IPS-NIHi7 (cell line): Measurements from ENCODE around the gene ONECUT2.

Experiments used
- DNase-seq: peaks from one replicate; pipeline ENCODE4 v3.0.0; 2012; ENCODE audit warnings: mixed read lengths; ENCODE audit errors: extremely low spot score

The ONECUT2 gene

DNA sequence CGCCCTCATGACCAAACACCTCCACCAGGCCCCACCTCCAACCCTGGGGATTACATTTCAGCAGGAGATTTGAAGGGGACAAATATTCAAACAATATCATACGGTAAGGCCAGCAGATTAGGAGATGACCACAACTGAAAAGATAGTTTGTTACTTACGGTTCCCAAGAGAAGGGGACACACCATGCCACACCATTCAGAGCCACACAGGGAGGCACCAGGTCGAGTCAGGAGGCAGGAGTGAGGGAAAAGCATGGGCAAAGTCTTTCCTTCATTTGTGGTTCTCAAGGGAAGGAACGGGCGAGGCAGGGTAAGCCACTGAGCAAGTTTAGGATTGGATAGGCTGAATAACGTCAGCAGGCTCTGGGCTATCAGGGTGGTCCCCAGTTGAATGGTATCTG is 94.0 kb downstream of the ONECUT2 start:
- no peak for DNase-seq

DNA sequence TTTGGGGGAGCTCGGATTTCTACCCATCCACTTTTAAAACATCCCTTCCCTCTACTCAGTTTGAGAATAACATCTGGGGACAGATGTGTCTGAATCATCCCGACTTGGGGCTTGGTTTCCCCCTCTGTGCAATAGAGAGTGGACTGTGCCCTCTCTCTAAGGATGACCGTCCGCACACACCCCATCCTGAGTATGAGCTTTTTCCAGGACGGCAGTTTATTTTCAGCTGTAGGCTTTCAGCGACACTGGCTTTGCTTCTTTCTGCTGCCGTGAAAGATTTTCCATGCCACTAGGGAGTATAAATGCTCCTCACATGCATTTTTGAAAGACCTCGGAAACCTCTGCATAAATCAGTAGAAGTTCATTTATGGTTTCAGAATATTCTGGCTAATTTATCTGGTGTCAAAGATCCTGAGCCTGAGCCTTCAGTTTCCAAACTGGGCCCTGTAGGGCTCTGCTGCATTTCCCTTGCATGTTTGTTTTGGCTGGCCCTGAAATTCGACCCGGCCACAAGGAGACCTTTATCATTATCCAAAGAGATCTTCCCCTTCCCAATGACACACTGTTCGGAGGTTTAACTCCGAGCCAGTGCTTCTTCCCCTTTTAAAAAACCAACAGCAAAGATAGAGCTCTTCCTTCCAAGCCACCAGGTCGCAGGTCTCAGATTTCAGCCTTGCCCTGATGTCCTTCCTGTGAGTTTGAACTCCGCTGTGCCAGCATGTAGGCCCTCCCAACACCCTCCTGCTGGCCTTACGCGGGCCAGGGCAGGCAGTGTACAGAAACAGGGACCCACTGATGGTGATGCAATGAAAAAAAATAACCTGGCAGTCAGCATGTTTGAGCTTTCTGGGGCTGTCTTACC is 98.1 kb downstream of the ONECUT2 start:
- peak; percentile 62 for DNase-seq

DNA sequence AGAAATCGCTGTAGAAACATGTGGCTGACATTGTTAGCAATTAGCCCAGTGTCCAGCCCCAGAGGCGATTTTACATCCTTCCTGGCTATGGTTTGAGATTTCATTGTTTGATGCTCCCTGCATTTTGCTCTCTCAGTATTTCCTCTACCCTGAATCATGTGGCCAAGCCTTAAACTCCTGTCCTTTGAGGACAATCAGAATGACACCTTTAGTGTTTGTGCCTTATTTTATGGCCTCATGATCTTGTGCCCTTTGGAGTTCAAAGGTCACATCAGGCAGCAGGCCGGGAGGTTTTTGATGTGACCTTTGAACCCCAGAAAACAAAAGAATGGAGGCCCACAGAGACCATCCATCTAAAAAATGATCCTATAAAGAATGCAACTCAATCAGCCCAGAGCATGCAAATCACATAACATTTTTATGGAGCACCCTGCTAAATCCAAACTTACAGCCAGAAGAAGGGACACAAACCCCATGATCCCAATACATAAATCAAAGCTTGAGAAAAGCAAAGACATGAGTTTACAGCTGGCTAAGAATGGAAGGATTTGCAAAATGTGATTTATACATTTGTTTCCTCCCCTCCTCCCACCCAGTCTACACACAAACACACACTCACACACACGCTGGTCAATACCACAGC is 98.8 kb downstream of the ONECUT2 start:
- no peak for DNase-seq

DNA sequence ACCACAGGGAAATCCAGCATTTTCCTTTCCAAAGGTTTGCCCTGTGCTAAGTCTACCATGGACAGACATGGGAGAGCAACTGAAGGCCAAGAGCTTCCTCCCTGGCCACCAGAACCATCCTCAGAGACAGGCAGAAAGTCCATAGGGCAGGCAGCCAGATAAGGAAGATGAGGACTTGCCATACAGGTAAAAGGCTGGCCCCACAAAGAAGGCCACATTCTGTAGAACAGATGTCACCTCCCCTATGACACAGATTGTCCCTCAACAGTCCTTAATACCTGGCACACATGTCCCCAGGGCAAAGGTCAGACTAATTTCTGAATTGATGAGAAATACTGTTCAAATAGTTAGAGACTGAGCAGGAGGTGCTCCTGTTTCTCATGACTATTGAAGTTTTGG is 99.3 kb downstream of the ONECUT2 start:
- DNase-seq, result no peak

DNA sequence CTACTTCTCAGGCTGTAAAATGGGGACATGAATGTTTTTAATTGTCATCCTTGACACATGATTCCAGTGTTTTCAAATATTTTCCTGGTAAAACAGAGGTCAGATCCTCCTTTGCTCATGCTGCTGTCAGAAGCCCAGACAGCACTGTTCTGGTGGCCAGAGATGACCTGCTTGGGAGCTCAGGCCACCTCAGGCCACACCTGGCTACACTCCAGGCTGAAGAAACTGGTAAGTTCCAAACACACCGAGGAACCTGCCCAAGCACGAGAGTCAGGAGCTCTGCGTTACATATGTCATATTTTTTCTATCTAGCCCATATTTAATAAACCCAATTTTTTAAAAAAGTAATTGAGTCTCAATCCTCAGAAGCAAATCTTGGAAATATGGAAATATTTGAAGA is 103.4 kb downstream of the ONECUT2 start:
- no peak for DNase-seq

DNA sequence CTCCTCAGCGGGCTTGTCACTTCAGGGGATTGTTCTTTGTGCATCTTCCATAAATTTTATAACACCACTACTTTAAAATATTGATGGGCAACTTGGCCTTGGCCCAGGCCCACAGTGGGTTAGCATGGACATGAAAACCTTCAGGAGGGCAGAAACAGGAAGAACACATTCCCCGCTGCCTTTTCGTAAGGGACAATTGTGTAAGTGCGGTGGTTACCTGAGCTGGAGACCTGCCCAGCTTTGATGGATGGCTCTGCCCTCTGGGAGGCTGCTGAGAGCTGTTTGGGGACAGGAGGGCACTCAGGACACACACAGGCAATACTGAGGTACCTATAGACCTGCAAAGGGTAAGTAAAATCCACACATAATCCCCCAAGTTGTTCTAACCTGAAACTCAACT is 104.5 kb downstream of the ONECUT2 start:
- no peak for DNase-seq
